Ishikawa (cell line): Measurements from ENCODE around the gene GSAP.

ENCODE experiments used
- CEBPB ChIP-seq: IDR thresholded peaks from 2 replicates; pipeline ENCODE4 v1.6.1; 2012
- CREB1 ChIP-seq: IDR thresholded peaks from 2 replicates; pipeline ENCODE4 v1.6.1; 2012; ENCODE audit warnings: low read depth
- EGR1 ChIP-seq: IDR thresholded peaks from 2 replicates; pipeline ENCODE4 v1.6.1; 2012
- EP300 ChIP-seq: IDR thresholded peaks from 2 replicates; pipeline ENCODE4 v1.6.1; 2012; ENCODE audit warnings: borderline replicate concordance
- FOXM1 ChIP-seq: IDR thresholded peaks from 2 replicates; pipeline ENCODE4 v1.6.1; 2012; ENCODE audit warnings: low read depth, borderline replicate concordance
- MAX ChIP-seq: IDR thresholded peaks from 2 replicates; pipeline ENCODE4 v1.6.1; 2012
- NFIC ChIP-seq: IDR thresholded peaks from 2 replicates; pipeline ENCODE4 v1.6.1; 2012
- RAD21 ChIP-seq: IDR thresholded peaks from 2 replicates; pipeline ENCODE4 v1.6.1; 2012; ENCODE audit warnings: low read depth
- REST ChIP-seq: IDR thresholded peaks from 2 replicates; pipeline ENCODE4 v1.6.1; 2012; ENCODE audit warnings: low read depth, mild to moderate bottlenecking
- TAF1 ChIP-seq: IDR thresholded peaks from 2 replicates; pipeline ENCODE4 v1.6.1; 2012; ENCODE audit warnings: low read depth, mild to moderate bottlenecking
- TCF12 ChIP-seq: IDR thresholded peaks from 2 replicates; pipeline ENCODE4 v1.6.1; 2012; ENCODE audit warnings: low read depth
- TEAD4 ChIP-seq: IDR thresholded peaks from 2 replicates; pipeline ENCODE4 v1.6.1; 2012
- USF1 ChIP-seq: IDR thresholded peaks from 2 replicates; pipeline ENCODE4 v1.6.1; 2012
- YY1 ChIP-seq: IDR thresholded peaks from 2 replicates; pipeline ENCODE4 v1.6.1; 2012; ENCODE audit warnings: low read depth
- ZBTB7A ChIP-seq: IDR thresholded peaks from 2 replicates; pipeline ENCODE4 v1.6.1; 2012; ENCODE audit warnings: low read depth

The GSAP gene

GRCh38 chr7:77335581-77335980 lies 80.6 kb downstream of the GSAP start:
- TF ChIP-seq TAF1 (no peak), TEAD4 (no peak), EGR1 (no peak), CEBPB (no peak), FOXM1 (no peak), EP300 (no peak), CREB1 (no peak), REST (no peak), ZBTB7A (no peak), RAD21 (no peak), TCF12 (no peak), NFIC (no peak), USF1 (no peak), MAX (no peak), YY1 (no peak)

- TF ChIP-seq FOXM1 (no peak), EP300 (no peak), NFIC (peak; percentile 63), MAX (no peak), ZBTB7A (no peak), REST (no peak), YY1 (no peak), RAD21 (peak; percentile 90), TAF1 (no peak), USF1 (no peak), TEAD4 (no peak), EGR1 (peak; percentile 99), CREB1 (no peak), TCF12 (no peak), CEBPB (no peak)
Measured at GRCh38 chr7:77331938-77332695, 84.0 kb downstream of the GSAP start.

GRCh38 chr7:77330169-77330882 lies 85.8 kb downstream of the GSAP start:
- TF ChIP-seq TCF12, result no peak
- TF ChIP-seq TAF1, result no peak
- TF ChIP-seq ZBTB7A, result no peak
- TF ChIP-seq EGR1, result no peak
- no peak for TF ChIP-seq REST
- no peak for TF ChIP-seq CREB1
- TF ChIP-seq FOXM1, result no peak
- TF ChIP-seq RAD21, result no peak
- no peak for TF ChIP-seq MAX
- no peak for TF ChIP-seq NFIC
